Measurements from ENCODE around the gene TEDC2.

TEDC2 gene

DNA sequence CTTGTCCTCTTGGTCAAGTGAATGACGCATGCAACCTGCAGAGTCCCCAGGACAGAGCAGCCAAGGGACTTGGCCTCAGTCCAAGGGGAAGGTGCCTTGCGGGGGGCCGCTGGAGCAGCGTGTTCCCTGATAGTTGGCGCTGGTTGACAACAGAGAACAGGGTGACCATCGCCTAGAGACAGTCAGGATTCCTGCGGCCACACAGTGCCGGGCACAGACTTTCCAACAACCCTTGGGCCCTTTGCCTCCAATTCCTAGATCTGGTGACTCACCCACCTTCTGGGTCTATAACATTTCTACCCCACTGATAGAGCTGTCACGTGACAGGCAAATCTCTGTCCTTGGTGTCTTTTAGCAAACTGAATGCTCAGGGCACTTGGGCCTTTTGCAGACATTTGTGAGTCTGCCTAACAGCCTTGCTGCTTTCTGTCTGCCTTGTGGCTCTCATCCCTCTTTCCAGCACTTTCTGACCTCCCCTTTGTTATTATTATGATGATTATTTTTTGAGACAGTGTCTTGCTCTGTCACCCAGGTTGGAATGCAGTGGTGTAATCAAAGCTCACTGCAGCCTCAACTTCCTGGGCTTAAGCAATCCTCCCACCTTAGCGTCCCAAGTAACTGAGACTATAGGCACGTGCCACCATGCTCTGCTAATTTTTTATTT lies 11.9 kb upstream of the TEDC2 start:
- H3K4me3 Mint-ChIP-seq: no peak overlapping the region
- no peak overlapping the region for H3K27ac Mint-ChIP-seq
- TF ChIP-seq, protein P1, sequence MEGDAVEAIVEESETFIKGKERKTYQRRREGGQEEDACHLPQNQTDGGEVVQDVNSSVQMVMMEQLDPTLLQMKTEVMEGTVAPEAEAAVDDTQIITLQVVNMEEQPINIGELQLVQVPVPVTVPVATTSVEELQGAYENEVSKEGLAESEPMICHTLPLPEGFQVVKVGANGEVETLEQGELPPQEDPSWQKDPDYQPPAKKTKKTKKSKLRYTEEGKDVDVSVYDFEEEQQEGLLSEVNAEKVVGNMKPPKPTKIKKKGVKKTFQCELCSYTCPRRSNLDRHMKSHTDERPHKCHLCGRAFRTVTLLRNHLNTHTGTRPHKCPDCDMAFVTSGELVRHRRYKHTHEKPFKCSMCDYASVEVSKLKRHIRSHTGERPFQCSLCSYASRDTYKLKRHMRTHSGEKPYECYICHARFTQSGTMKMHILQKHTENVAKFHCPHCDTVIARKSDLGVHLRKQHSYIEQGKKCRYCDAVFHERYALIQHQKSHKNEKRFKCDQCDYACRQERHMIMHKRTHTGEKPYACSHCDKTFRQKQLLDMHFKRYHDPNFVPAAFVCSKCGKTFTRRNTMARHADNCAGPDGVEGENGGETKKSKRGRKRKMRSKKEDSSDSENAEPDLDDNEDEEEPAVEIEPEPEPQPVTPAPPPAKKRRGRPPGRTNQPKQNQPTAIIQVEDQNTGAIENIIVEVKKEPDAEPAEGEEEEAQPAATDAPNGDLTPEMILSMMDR (IDR thresholded peaks at IDR 0.05; ENCODE audit: unreplicated experiment in 3 of 3): no peak
- H3K4me1 Mint-ChIP-seq: no peaks in the 10 kb centered on the region
- no peaks in the 10 kb centered on the region for H3K9me3 Mint-ChIP-seq
- H3K36me3 Mint-ChIP-seq (ENCODE audit: low read depth): peaks cover 58% of the 10 kb centered on the region
- no peaks in the 10 kb centered on the region for H3K27me3 Mint-ChIP-seq (ENCODE audit: low read depth)

DNA sequence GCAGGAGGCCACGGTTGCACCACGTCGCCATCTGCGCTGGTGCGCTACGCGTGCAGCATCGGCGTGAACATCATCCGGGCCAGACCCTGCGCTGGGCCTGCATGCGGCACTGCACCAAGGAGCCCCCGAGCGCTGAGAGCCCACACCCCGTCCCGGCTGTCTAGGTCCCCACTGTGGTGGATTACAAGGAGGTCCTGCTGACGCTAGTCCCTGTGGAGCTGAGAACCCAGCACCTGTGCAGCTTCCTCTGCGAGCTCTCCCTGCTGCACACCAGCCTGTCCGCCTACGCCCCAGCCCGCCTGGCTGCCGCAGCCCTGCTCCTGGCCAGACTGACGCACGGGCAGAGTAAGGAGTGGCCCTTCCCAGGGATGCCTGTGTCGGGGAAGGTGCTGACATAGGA lies 10.8 kb upstream of the TEDC2 start:
- Mint-ChIP-seq H3K4me3 (no peak overlapping the region), H3K36me3 (ENCODE audit: low read depth) (peaks cover 60% of the 10 kb centered on the region), H3K27me3 (ENCODE audit: low read depth) (no peaks in the 10 kb centered on the region), H3K4me1 (no peaks in the 10 kb centered on the region), H3K27ac (no peak overlapping the region), H3K9me3 (no peaks in the 10 kb centered on the region)
- TF ChIP-seq, protein P1 (IDR thresholded peaks at IDR 0.05; ENCODE audit: unreplicated experiment in 3 of 3): no peak

DNA sequence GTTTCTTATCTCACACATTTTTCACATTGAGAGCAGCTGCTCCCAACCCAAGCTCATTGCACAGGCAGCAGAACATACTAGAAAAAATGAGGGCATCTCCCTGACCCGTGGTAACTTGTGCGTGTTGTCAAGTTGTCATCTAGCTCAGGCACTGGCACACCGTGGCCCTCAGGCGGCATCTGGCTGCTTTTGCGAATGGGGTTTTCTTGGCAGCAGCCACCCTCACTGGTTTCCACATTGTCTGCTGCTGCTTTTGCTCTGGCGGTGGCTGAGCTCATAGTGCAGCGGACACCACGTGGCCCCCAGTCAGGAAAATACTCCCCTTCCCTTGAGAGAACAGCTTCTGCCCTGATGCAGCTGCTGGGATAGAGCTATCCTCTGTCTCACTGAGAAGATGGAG lies 9.4 kb upstream of the TEDC2 start:
- Mint-ChIP-seq H3K36me3 (ENCODE audit: low read depth) (peaks cover 57% of the 10 kb centered on the region), H3K4me1 (no peaks in the 10 kb centered on the region), H3K27ac (no peak overlapping the region)

DNA sequence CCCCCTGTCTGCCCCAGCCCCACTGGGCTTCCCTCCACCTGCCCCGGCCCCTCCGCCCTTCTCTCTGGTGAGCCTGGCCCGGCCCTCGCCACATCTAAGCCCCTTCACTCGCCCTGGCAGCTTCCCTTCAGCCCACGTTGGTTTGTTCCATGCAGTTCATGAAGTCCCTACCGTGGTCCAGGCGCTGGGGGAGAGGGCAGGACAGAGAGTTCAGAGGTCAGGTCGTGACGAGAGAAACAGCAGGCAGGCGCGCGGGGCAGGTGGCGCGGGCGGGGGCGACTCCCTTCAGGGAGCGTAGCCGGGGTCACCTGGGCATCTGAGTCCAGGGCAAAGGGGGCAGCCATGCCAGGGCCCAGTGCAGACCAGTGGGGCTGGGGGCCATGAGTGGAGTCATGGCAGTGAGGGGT lies 8.9 kb upstream of the TEDC2 start:
- Mint-ChIP-seq H3K27me3 (ENCODE audit: low read depth) (no peaks in the 10 kb centered on the region), H3K9me3 (no peaks in the 10 kb centered on the region), H3K4me3 (no peak overlapping the region), H3K27ac (no peak overlapping the region), H3K4me1 (no peaks in the 10 kb centered on the region), H3K36me3 (ENCODE audit: low read depth) (peaks cover 57% of the 10 kb centered on the region)
- TF ChIP-seq, protein P1 (IDR thresholded peaks at IDR 0.05; ENCODE audit: unreplicated experiment in 3 of 3): no peak

More for the DNA sequence above, 9.4 kb upstream of the TEDC2 start:
- Mint-ChIP-seq H3K4me3 (no peak overlapping the region), H3K27me3 (ENCODE audit: low read depth) (no peaks in the 10 kb centered on the region), H3K9me3 (no peaks in the 10 kb centered on the region)
- TF ChIP-seq, protein P1 (IDR thresholded peaks at IDR 0.05; ENCODE audit: unreplicated experiment in 3 of 3): no peak

DNA sequence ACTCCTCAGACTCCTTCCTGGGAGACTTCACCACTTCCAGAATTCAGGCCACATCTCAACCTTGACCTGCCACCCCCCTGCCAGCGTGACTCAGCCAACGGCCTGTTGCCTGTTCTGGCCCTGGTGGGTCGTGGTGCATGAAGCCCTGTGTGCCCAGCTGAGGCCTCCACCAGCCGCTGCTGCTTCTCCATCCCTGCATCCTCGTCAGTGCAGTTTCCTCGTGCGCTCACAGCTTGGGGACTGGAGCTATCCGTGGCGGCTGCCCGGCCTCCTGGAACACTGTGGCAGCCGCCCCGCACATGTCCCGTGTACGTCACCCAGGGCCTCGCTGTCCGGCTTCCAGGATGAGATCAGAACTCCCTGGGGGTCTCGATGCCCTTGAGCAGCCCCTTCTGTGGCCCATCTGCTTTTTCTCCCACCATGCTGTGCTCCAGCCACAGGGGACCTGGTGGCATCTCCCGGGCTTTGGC lies 8.0 kb upstream of the TEDC2 start:
- Mint-ChIP-seq H3K27ac (no peak overlapping the region), H3K27me3 (ENCODE audit: low read depth) (no peaks in the 10 kb centered on the region), H3K36me3 (ENCODE audit: low read depth) (peaks cover 52% of the 10 kb centered on the region), H3K4me3 (no peak overlapping the region), H3K4me1 (no peaks in the 10 kb centered on the region), H3K9me3 (no peaks in the 10 kb centered on the region)
- TF ChIP-seq, protein P1 (IDR thresholded peaks at IDR 0.05; ENCODE audit: unreplicated experiment in 3 of 3): no peak

DNA sequence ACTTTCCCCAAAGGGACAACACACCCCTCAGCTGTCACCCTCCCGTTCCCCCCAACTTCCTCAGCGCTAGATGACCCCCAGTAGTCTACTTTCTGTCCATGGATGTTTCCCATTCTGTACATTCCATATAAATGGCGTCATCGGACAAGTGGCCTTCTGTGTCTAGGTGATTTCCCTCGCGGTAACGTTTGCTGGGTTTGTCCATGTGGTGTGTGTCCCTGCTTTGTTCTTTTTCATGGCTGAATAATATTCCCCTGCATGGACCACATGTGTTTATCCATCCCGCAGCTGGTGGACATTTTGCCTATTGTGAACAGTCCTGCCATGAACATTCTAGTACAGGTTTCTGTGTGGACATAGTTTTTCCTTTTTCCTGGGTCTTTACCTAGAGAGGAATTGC lies 7.3 kb upstream of the TEDC2 start:
- TF ChIP-seq, protein P1 (IDR thresholded peaks at IDR 0.05; ENCODE audit: unreplicated experiment in 3 of 3): no peak
- H3K4me1 Mint-ChIP-seq: no peaks in the 10 kb centered on the region
- peaks cover 51% of the 10 kb centered on the region for H3K36me3 Mint-ChIP-seq (ENCODE audit: low read depth)
- H3K9me3 Mint-ChIP-seq: no peaks in the 10 kb centered on the region
- no peak overlapping the region for H3K4me3 Mint-ChIP-seq
- H3K27ac Mint-ChIP-seq: no peak overlapping the region
- H3K27me3 Mint-ChIP-seq (ENCODE audit: low read depth): peaks cover 3% of the 10 kb centered on the region

Data from nephron (organoid).